Hepatocyte (in vitro differentiated cells): ENCODE data around the gene TSKS.

Experiments
- EZH2 ChIP-seq: fragments of 200-600 bp; sonication (generic); IDR thresholded peaks from 2 replicates; pipeline ENCODE4 v1.6.1; 2016; ENCODE audit warnings: antibody characterized with exemption, mild to moderate bottlenecking, borderline replicate concordance
- EZH2phosphoT487 ChIP-seq: fragments of 200-600 bp; sonication (generic); IDR thresholded peaks from one replicate; pipeline ENCODE4 v1.6.1; 2018; ENCODE audit warnings: antibody characterized with exemption, mild to moderate bottlenecking, low read depth, moderate library complexity; ENCODE audit not compliant: unreplicated experiment, severe bottlenecking
- TF ChIP-seq, protein P1 (sequence below): fragments of 200-600 bp; sonication (generic); IDR thresholded peaks from 2 replicates; pipeline ENCODE4 v1.5.1; 2016; ENCODE audit warnings: antibody characterized with exemption, mild to moderate bottlenecking; ENCODE audit not compliant: poor library complexity

DNA sequence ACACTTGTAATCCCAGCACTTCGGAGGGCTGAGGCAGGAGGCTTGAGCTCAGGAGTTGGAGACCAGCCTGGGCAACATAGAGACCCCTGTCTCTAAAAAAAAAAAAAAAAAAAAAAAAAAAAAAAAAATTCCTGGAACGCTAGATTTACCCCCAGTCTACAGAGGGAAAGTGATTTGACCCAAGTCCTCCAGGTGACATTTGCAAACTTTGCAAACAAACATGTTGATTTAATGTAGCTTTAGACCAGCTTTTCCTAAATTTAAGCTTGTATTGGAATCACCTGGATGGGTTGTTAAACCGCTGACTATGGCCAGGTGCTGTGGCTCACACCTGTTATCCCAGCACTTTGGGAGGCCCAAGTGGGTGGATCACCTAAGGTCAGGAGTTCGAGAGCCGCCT is 63.7 kb downstream of the TSKS start:
- TF ChIP-seq, protein P1, sequence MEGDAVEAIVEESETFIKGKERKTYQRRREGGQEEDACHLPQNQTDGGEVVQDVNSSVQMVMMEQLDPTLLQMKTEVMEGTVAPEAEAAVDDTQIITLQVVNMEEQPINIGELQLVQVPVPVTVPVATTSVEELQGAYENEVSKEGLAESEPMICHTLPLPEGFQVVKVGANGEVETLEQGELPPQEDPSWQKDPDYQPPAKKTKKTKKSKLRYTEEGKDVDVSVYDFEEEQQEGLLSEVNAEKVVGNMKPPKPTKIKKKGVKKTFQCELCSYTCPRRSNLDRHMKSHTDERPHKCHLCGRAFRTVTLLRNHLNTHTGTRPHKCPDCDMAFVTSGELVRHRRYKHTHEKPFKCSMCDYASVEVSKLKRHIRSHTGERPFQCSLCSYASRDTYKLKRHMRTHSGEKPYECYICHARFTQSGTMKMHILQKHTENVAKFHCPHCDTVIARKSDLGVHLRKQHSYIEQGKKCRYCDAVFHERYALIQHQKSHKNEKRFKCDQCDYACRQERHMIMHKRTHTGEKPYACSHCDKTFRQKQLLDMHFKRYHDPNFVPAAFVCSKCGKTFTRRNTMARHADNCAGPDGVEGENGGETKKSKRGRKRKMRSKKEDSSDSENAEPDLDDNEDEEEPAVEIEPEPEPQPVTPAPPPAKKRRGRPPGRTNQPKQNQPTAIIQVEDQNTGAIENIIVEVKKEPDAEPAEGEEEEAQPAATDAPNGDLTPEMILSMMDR = no peak
- TF ChIP-seq EZH2phosphoT487 (no peak), EZH2 (no peak)
